GM19467 (cell line): Measurements from ENCODE around the gene MCM8.

Source experiments
- ATAC-seq: cut with Tn5 transposase; IDR thresholded peaks from one replicate; pipeline ENCODE4 v1.9.1; 2021; ENCODE audit warnings: mild to moderate bottlenecking, moderate library complexity; ENCODE audit not compliant: unreplicated experiment

Gene MCM8

DNA sequence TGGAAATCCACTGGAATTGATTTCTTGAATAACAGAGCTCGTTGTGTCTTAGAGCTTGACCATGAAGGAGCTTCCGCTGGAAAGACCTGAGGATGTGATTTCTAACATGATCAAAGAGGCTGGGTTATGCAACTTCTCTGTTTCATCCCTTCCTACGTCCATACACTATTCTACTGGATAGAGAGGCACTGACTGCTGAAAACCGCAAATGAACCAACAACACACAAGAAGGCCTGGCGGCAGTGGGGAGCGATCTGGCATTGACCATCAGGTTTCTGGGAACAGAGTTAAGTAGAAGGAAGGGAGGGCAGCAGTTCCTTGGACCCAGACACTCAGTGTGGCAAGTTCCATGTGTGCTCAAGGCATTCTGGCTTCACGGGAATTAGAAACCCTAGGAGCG is 90.1 kb downstream of the MCM8 start:
- ATAC-seq: no peak

DNA sequence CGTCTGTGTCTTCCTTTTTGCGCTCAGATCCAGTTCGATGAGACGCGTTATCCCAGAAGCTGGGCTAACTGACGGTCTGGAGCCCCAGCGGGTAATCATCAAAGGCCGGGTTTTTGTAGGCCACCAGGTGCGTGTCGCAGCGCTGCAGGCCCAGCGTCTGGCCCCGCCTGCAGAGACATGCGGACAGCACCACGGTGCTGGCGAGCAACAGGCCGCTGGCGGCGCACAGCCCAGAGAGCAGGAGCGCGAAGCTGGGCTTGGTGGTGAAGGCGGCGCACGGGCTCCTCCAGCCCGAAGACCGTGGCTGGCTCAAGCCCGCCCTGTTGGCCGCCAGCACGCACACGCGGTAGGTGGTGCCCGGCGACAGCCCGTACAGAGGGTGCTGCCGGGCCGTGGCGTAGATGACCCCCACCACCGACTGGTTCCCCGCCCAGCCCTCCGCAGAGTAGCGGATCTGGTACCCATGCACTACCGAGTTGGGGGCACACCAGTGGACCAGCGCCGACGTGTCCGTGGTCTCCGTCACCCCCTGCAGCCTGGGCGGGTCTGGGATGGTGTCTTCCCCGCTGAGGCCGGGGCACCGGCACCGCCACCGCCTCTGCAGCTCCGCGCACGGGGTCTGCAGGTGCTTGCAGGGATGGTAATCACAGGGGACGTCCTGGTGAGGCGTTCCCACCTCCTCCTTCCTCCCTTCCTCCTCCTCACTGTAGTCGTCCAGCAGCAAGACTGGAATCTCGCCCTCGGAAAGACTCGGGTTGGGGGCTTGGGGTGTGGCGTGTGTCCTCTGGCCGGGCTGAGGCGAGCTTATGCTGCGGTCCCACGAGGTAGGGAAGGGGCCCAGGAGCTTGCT is 90.7 kb downstream of the MCM8 start:
- no peak for ATAC-seq

DNA sequence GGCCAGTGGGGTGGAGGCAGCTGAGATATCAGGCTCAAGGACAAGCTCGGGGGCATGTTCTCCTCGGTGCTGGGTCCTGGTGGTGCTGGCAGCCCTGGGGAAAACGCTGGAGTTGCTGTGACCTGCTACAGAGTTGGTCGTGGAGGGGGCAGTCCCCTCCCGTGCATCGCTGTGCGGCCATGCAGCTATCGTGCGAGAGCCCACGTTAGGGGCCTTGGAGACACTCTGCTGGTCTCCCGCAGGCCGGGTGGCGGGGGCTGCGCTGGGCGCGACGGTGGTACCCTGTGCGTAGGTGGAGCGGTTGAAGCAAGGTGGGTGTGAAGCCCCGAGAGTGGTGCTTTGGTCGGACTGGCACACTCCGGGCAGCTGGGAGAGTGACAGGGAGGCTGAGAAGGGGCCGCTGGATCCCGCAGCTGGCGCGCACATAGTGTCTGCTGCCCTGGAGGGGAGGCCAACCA is 91.4 kb downstream of the MCM8 start:
- ATAC-seq: no peak

DNA sequence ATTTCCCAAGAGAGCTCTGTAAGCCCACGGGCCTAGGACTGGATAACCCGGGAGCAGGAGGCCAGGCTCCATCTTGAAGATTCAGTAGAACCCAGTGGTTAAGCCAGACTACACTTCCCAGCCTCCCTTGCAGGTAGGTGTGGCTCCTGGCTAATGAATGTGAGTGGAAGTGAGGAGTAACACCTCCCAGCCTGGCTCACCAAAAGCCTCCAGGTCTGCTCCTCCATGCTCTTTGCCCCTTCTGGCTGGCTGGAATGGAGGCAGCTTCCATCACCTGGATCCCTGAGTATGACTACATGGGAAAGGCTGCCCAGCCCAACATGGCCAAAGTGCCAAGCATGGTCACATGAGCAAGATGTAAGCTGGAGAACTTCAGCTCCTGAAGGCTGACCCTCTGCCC is 93.7 kb downstream of the MCM8 start:
- ATAC-seq: no peak

DNA sequence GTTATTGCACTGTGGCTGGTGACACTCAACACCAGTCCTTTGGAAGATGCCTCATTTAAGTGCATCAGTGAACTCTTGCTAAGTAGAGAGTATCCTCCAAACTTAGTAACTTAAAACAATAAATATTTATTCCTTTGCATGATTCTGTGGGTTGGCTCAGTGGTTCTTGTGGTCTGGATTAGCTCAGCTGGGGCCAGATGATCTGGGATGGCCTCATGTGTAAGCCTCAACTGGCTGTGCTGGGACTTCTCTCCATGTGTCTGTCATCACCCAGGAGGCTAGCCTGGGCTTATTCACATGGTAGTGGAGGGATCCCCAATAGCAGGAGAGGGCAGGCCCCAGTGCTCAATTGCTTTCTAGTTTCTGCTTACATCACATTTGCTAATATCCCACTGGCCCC is 95.1 kb downstream of the MCM8 start:
- ATAC-seq: no peak

DNA sequence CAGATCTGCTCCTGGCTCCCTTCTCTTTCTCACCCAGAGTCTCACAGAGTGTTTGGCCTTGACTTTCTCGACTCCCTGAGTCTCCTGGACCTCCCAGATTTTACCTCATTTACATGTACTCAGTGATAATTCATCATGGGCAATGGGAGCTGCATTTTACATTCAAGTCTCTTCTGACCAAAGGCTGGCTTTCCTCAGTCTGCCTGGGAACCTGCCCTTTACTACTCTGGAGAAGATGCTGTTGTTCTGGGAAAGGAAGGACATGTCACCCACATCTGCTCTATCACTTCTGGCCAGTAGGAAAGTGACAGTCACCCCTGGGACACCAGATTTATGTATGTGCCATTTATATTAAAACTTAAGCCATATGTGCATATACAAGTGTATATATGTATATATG is 96.0 kb downstream of the MCM8 start:
- no peak for ATAC-seq

DNA sequence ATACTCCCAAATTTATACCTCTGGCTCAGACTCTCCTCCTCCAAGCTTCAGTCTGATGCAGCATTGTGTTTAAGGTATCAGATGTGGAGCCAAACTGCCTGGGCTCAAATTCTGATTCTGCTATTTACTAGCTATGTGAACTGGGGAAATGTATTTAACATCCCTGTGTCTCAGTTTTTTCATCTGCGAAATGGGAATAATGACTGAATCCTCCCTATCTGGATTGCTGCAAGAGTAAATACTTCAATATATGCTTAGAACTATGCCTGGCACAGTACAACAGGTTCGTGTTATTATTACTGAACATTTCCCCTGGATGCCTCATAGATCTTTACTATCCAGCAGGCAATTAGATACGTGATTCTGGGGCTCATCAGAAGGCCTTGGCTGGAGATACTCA is 97.9 kb downstream of the MCM8 start:
- ATAC-seq: no peak
